Neural cell (in vitro differentiated cells): ENCODE results near the gene DEGS2. TPM values are rescaled to one million over a fixed set of nuclear protein-coding genes. Genes with fewer than 3 reads are reported as not detected.
"Not testable (repeated sequence)": the region's sequence is repeated elsewhere in the genome, so short reads cannot be mapped to it uniquely, and the experiment has no call there.

Experiments used
- H2AFZ ChIP-seq: fragments of 200-600, 300-800 bp; sonication (generic), shearing (Covaris generic); 2 replicates; pipeline ENCODE4 v1.6.0; 2014; ENCODE audit warnings: low read depth, mild to moderate bottlenecking, antibody characterized with exemption, low read length, moderate library complexity
- H3F3A ChIP-seq: fragments of 200-600 bp; shearing (Covaris generic); 2 replicates; pipeline ENCODE4 v1.6.1; 2016; ENCODE audit warnings: mild to moderate bottlenecking, moderate library complexity, mixed read lengths, antibody characterized with exemption, low read length; ENCODE audit not compliant: insufficient read depth, poor library complexity, severe bottlenecking
- H3K27ac ChIP-seq: fragments of 200-600, 300-800 bp; sonication (generic), shearing (Covaris generic); 2 replicates; pipeline ENCODE4 v1.5.1; 2014; ENCODE audit warnings: mild to moderate bottlenecking, low read length, moderate library complexity
- H3K27me3 ChIP-seq: fragments of 300-800, 200-600 bp; sonication (generic), shearing (Covaris generic); 2 replicates; pipeline ENCODE4 v1.6.0; 2014; ENCODE audit warnings: mild to moderate bottlenecking, low read depth, low read length, moderate library complexity; ENCODE audit not compliant: insufficient read depth
- H3K36me3 ChIP-seq: fragments of 300-800, 200-600 bp; sonication (generic), shearing (Covaris generic); 2 replicates; pipeline ENCODE4 v1.5.1; 2014; ENCODE audit warnings: mild to moderate bottlenecking, antibody characterized with exemption, low read length, moderate library complexity; ENCODE audit not compliant: insufficient read depth
- H3K4me2 ChIP-seq: fragments of 300-800, 200-600 bp; sonication (generic), shearing (Covaris generic); 2 replicates; pipeline ENCODE4 v1.6.0; 2014; ENCODE audit warnings: mild to moderate bottlenecking, low read length
- H3K4me3 ChIP-seq: fragments of 300-800, 200-600 bp; sonication (generic), shearing (Covaris generic); 2 replicates; pipeline ENCODE4 v1.5.1; 2014; ENCODE audit warnings: mild to moderate bottlenecking, low read length, moderate library complexity
- H3K79me2 ChIP-seq: fragments of 200-600 bp; shearing (Covaris generic); replicated peaks from 2 replicates; pipeline ENCODE4 v1.6.0; 2014; ENCODE audit warnings: mild to moderate bottlenecking, low read length, moderate library complexity; ENCODE audit not compliant: insufficient read depth
- H3K9ac ChIP-seq: fragments of 300-800, 200-600 bp; sonication (generic), shearing (Covaris generic); 2 replicates; pipeline ENCODE4 v1.6.1; 2016; ENCODE audit warnings: mild to moderate bottlenecking, low read length, mixed read lengths
- H3K9me2 ChIP-seq: fragments of 200-600 bp; shearing (Covaris generic); 2 replicates; pipeline ENCODE4 v1.6.1; 2016; ENCODE audit warnings: mild to moderate bottlenecking, low read length, mixed read lengths; ENCODE audit not compliant: insufficient read depth
- H3K9me3 ChIP-seq: fragments of 200-600, 300-800 bp; sonication (generic), shearing (Covaris generic); 2 replicates; pipeline ENCODE4 v1.6.1; 2016; ENCODE audit warnings: mild to moderate bottlenecking, mixed run types, low read length, moderate library complexity, mixed read lengths
- H4K20me1 ChIP-seq: fragments of 200-600 bp; shearing (Covaris generic); 2 replicates; pipeline ENCODE4 v1.6.1; 2016; ENCODE audit warnings: mild to moderate bottlenecking, mixed run types; ENCODE audit not compliant: insufficient read depth
- CTCF ChIP-seq: fragments of 450-650 bp; IDR thresholded peaks from 2 replicates; pipeline ENCODE4 v1.5.1; 2014; ENCODE audit warnings: antibody characterized with exemption, mild to moderate bottlenecking, moderate library complexity; ENCODE audit not compliant: poor library complexity, severe bottlenecking
- EP300 ChIP-seq: fragments of 450-650 bp; conservative IDR thresholded peaks from 2 replicates; pipeline ENCODE4 v1.6.1; 2014; ENCODE audit warnings: antibody characterized with exemption, mild to moderate bottlenecking, moderate library complexity; ENCODE audit not compliant: poor library complexity, severe bottlenecking
- EZH2 ChIP-seq: fragments of 200-600, 300-800 bp; shearing (Covaris generic), sonication (generic); IDR thresholded peaks from 2 replicates; pipeline ENCODE4 v1.6.1; 2014; ENCODE audit warnings: antibody characterized with exemption, low read length, borderline replicate concordance, mild to moderate bottlenecking; ENCODE audit not compliant: insufficient read depth, poor library complexity, severe bottlenecking
- MXI1 ChIP-seq: fragments of 450-650 bp; conservative IDR thresholded peaks from 2 replicates; pipeline ENCODE4 v1.6.1; 2014; ENCODE audit warnings: antibody characterized with exemption, mild to moderate bottlenecking; ENCODE audit not compliant: poor library complexity, severe bottlenecking
- POLR2AphosphoS5 ChIP-seq: IDR thresholded peaks from 2 replicates; pipeline ENCODE4 v1.6.1; 2012
- RAD21 ChIP-seq: fragments of 450-650 bp; conservative IDR thresholded peaks from 2 replicates; pipeline ENCODE4 v1.6.1; 2014; ENCODE audit warnings: antibody characterized with exemption, mild to moderate bottlenecking, moderate library complexity
- REST ChIP-seq: IDR thresholded peaks from 2 replicates; pipeline ENCODE4 v1.6.1; 2012; ENCODE audit warnings: borderline replicate concordance
- SMC3 ChIP-seq: fragments of 450-650 bp; conservative IDR thresholded peaks from 2 replicates; pipeline ENCODE4 v1.6.1; 2014; ENCODE audit warnings: antibody characterized with exemption, mild to moderate bottlenecking, moderate library complexity; ENCODE audit not compliant: poor library complexity
- TAF1 ChIP-seq: IDR thresholded peaks from 2 replicates; pipeline ENCODE4 v1.6.1; 2012; ENCODE audit warnings: low read depth
- polyA plus RNA-seq: library from polyadenylated mRNA; depleted of rRNA; stranded (reverse); fragments of >200 nt; gene quantifications from 2 replicates; pipeline ENCODE4 v1.2.3, GENCODE V29; 2014

Gene DEGS2
- polyA plus RNA-seq, 1 donor from 2014 or later, result 0.37 TPM

GRCh38 chr14:100180671-100181070 lies 21.2 kb upstream of the DEGS2 start:
- H3K36me3 ChIP-seq, H4K20me1 ChIP-seq, H3K4me3 ChIP-seq, H3K9me2 ChIP-seq, H3K9ac ChIP-seq, H3K27ac ChIP-seq, H3K79me2 ChIP-seq, H2AFZ ChIP-seq, H3K27me3 ChIP-seq, H3K9me3 ChIP-seq, H3F3A ChIP-seq, H3K4me2 ChIP-seq: not testable (repeated sequence)

- H3K79me2 ChIP-seq, result no peaks in the 10 kb centered on the region
- H3K9me2 ChIP-seq, result no peaks in the 10 kb centered on the region
- H3K4me3 ChIP-seq, result no peak overlapping the region
- no peak overlapping the region for H2AFZ ChIP-seq
- H3K9ac ChIP-seq, result no peak overlapping the region
- H3K27me3 ChIP-seq, result no peaks in the 10 kb centered on the region
- H3K4me2 ChIP-seq, result no peak overlapping the region
- no peaks in the 10 kb centered on the region for H3K36me3 ChIP-seq
- no peaks in the 10 kb centered on the region for H3K9me3 ChIP-seq
- no peaks in the 10 kb centered on the region for H4K20me1 ChIP-seq
- no peaks in the 10 kb centered on the region for H3F3A ChIP-seq
- no peak overlapping the region for H3K27ac ChIP-seq
- TF ChIP-seq MXI1 (no peak), EP300 (no peak), SMC3 (no peak)
Observed at GRCh38 chr14:100178691-100179090, 19.2 kb upstream of the DEGS2 start.

- H2AFZ ChIP-seq, result no peak overlapping the region
- no peaks in the 10 kb centered on the region for H3K9me3 ChIP-seq
- no peaks in the 10 kb centered on the region for H3K79me2 ChIP-seq
- H3K4me3 ChIP-seq, result no peak overlapping the region
- TF ChIP-seq SMC3, result no peak
- TF ChIP-seq EP300, result no peak
- no peak for TF ChIP-seq CTCF
- TF ChIP-seq RAD21, result no peak
- TF ChIP-seq EZH2, result no peak
- no peak for TF ChIP-seq MXI1
- TF ChIP-seq REST, result no peak
- no peak for TF ChIP-seq TAF1
- no peak for TF ChIP-seq POLR2AphosphoS5
- H3K27me3 ChIP-seq, result no peaks in the 10 kb centered on the region
- H3K9ac ChIP-seq, result no peak overlapping the region
- no peaks in the 10 kb centered on the region for H3K9me2 ChIP-seq
- no peaks in the 10 kb centered on the region for H3F3A ChIP-seq
- no peaks in the 10 kb centered on the region for H4K20me1 ChIP-seq
- no peak overlapping the region for H3K4me2 ChIP-seq
- no peak overlapping the region for H3K27ac ChIP-seq
- H3K36me3 ChIP-seq, result no peaks in the 10 kb centered on the region
Observed at GRCh38 chr14:100176811-100177327, 17.4 kb upstream of the DEGS2 start.
